ENCODE data around the gene TXNRD2. TPM values are rescaled to one million over a fixed set of nuclear protein-coding genes. Genes with fewer than 3 reads are reported as not detected.

Gene TXNRD2
- total RNA-seq, 1 donor from 2014 or later = 25.7 TPM

DNA sequence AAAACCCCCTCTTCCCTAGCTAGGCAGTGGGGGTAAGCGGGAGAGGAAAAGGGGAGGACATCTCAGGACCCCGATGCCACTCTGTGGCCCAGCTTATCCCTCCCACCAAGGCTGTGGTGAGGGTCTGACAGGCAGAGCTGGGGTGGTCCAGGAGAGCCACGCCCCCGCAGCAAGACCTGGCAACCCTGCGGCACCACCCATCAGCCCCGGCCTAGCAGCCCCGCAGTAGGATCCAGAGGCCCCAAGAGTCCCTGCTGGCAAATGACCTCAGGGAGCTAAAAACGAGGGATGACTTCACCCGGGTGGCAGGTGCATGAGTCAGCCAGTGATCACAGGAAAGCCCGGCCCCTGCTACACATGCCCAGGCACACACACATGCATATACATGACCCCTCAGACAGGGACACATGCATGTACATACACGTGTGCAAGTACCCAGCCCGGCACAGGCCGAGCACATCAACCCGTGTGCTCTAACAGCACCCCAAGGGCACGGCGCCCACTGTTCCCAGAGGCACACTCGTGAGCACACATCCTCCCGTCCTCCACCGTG is 42.7 kb upstream of the TXNRD2 start:
- Histone ChIP-seq H4K20me1 (ENCODE audit: insufficient read depth, low read length) (peaks cover 30% of the 10 kb centered on the region), H3K9ac (ENCODE audit: low read length) (peak overlapping the region; percentile 71), H3K9me3 (ENCODE audit: insufficient read depth, low read depth, low read length) (no peaks in the 10 kb centered on the region), H3K4me1 (ENCODE audit: insufficient read depth, low read length) (peaks cover 27% of the 10 kb centered on the region), H2AFZ (ENCODE audit: low read depth, low read length) (no peak overlapping the region), H3K79me2 (ENCODE audit: insufficient read depth, low read length) (peaks cover 21% of the 10 kb centered on the region), H3K27me3 (ENCODE audit: insufficient read depth, low read length) (no peaks in the 10 kb centered on the region), H3K27ac (ENCODE audit: low read depth, low read length) (peak overlapping the region; percentile 40), H3K4me3 (ENCODE audit: insufficient read depth, low read depth, low read length) (no peak overlapping the region), H3K4me2 (ENCODE audit: low read length) (peak overlapping the region; percentile 44), H3K36me3 (ENCODE audit: insufficient read depth, low read length) (no peaks in the 10 kb centered on the region)
- peak; percentile 68 for DNase-seq (ENCODE audit: low read depth)
- Mint-ChIP-seq H3K9me3 (ENCODE audit: unreplicated experiment) (no peaks in the 10 kb centered on the region), H3K4me3 (ENCODE audit: unreplicated experiment) (no peak overlapping the region), H3K36me3 (ENCODE audit: low read depth, unreplicated experiment) (peaks cover 2% of the 10 kb centered on the region), H3K27ac (ENCODE audit: unreplicated experiment) (peak overlapping the region; percentile 53), H3K4me1 (ENCODE audit: low read depth, unreplicated experiment) (peaks cover 11% of the 10 kb centered on the region), H3K27me3 (ENCODE audit: low read depth, unreplicated experiment) (peaks cover 2% of the 10 kb centered on the region)
- FAIRE-seq = no peak
- TF ChIP-seq EZH2 (IDR thresholded peaks at IDR 0.05; ENCODE audit: insufficient read depth, low read length) = no peak

GRCh38 chr22:19983741-19984140 is 42.1 kb upstream of the TXNRD2 start:
- TF ChIP-seq, protein P1, sequence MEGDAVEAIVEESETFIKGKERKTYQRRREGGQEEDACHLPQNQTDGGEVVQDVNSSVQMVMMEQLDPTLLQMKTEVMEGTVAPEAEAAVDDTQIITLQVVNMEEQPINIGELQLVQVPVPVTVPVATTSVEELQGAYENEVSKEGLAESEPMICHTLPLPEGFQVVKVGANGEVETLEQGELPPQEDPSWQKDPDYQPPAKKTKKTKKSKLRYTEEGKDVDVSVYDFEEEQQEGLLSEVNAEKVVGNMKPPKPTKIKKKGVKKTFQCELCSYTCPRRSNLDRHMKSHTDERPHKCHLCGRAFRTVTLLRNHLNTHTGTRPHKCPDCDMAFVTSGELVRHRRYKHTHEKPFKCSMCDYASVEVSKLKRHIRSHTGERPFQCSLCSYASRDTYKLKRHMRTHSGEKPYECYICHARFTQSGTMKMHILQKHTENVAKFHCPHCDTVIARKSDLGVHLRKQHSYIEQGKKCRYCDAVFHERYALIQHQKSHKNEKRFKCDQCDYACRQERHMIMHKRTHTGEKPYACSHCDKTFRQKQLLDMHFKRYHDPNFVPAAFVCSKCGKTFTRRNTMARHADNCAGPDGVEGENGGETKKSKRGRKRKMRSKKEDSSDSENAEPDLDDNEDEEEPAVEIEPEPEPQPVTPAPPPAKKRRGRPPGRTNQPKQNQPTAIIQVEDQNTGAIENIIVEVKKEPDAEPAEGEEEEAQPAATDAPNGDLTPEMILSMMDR (IDR thresholded peaks at IDR 0.05; ENCODE audit: insufficient read depth, low read depth, low read length) = no peak
- no peak for TF ChIP-seq EZH2 (IDR thresholded peaks at IDR 0.05; ENCODE audit: insufficient read depth, low read length)
- FAIRE-seq (no peak), DNase-seq (ENCODE audit: low read depth) (no peak)
- Histone ChIP-seq H3K4me3 (ENCODE audit: insufficient read depth, low read depth, low read length) (no peak overlapping the region), H3K79me2 (ENCODE audit: insufficient read depth, low read length) (peaks cover 21% of the 10 kb centered on the region), H3K4me2 (ENCODE audit: low read length) (no peak overlapping the region), H2AFZ (ENCODE audit: low read depth, low read length) (no peak overlapping the region), H3K36me3 (ENCODE audit: insufficient read depth, low read length) (no peaks in the 10 kb centered on the region), H3K9me3 (ENCODE audit: insufficient read depth, low read depth, low read length) (no peaks in the 10 kb centered on the region), H3K9ac (ENCODE audit: low read length) (peak overlapping the region; percentile 71), H3K27me3 (ENCODE audit: insufficient read depth, low read length) (no peaks in the 10 kb centered on the region), H3K27ac (ENCODE audit: low read depth, low read length) (peak overlapping the region; percentile 40), H4K20me1 (ENCODE audit: insufficient read depth, low read length) (peaks cover 30% of the 10 kb centered on the region), H3K4me1 (ENCODE audit: insufficient read depth, low read length) (peaks cover 27% of the 10 kb centered on the region)
- Mint-ChIP-seq H3K9me3 (ENCODE audit: unreplicated experiment) (no peaks in the 10 kb centered on the region), H3K27me3 (ENCODE audit: low read depth, unreplicated experiment) (no peaks in the 10 kb centered on the region), H3K27ac (ENCODE audit: unreplicated experiment) (peak overlapping the region; percentile 53), H3K4me1 (ENCODE audit: low read depth, unreplicated experiment) (peaks cover 11% of the 10 kb centered on the region), H3K4me3 (ENCODE audit: unreplicated experiment) (no peak overlapping the region), H3K36me3 (ENCODE audit: low read depth, unreplicated experiment) (peaks cover 2% of the 10 kb centered on the region)

DNA sequence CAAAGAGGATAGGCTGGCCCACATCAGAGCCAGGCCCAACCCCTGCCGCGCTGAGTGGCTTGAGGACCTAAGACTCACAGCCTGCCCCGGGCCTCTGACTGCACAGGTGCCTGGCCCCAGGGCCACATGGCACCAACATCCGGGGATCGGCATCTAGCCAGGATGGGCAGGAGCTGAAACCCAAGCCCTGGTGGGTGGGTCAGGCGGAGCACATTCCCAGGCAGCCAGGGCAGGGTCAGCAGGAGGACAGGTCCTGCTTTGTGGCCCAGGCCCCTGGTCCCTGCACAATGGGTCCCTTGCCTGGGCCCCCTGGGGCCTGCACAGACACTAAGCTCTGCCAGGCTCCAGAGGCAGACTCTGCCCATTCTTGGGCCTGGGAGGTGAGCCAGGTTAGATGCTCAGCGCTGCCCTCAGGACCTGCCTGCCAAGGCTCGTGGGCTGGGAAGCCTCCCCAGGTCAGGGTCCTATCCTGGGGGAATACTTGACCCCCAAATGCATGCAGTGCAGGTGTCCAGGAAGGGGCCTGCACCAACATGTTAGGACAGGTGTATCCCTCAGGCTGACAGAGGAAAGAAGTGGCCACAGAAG is 41.5 kb upstream of the TXNRD2 start:
- TF ChIP-seq, protein P1 (IDR thresholded peaks at IDR 0.05; ENCODE audit: insufficient read depth, low read depth, low read length) = no peak
- TF ChIP-seq EZH2 (IDR thresholded peaks at IDR 0.05; ENCODE audit: insufficient read depth, low read length) = no peak
- H3K27me3 ChIP-seq (ENCODE audit: insufficient read depth, low read length) = no peaks in the 10 kb centered on the region
- no peak overlapping the region for H3K4me2 ChIP-seq (ENCODE audit: low read length)
- no peak overlapping the region for H3K4me3 ChIP-seq (ENCODE audit: insufficient read depth, low read depth, low read length)
- no peak overlapping the region for H2AFZ ChIP-seq (ENCODE audit: low read depth, low read length)
- no peak overlapping the region for H3K27ac ChIP-seq (ENCODE audit: low read depth, low read length)
- H3K27me3 Mint-ChIP-seq (ENCODE audit: low read depth, unreplicated experiment) = no peaks in the 10 kb centered on the region
- peaks cover 30% of the 10 kb centered on the region for H4K20me1 ChIP-seq (ENCODE audit: insufficient read depth, low read length)
- H3K36me3 Mint-ChIP-seq (ENCODE audit: low read depth, unreplicated experiment) = peaks cover 2% of the 10 kb centered on the region
- FAIRE-seq (no peak), DNase-seq (ENCODE audit: low read depth) (no peak)
- H3K9me3 ChIP-seq (ENCODE audit: insufficient read depth, low read depth, low read length) = no peaks in the 10 kb centered on the region
- H3K4me1 Mint-ChIP-seq (ENCODE audit: low read depth, unreplicated experiment) = peaks cover 11% of the 10 kb centered on the region
- peaks cover 21% of the 10 kb centered on the region for H3K79me2 ChIP-seq (ENCODE audit: insufficient read depth, low read length)
- no peaks in the 10 kb centered on the region for H3K9me3 Mint-ChIP-seq (ENCODE audit: unreplicated experiment)
- H3K9ac ChIP-seq (ENCODE audit: low read length) = peak overlapping the region; percentile 71
- H3K36me3 ChIP-seq (ENCODE audit: insufficient read depth, low read length) = no peaks in the 10 kb centered on the region
- H3K4me3 Mint-ChIP-seq (ENCODE audit: unreplicated experiment) = no peak overlapping the region
- no peak overlapping the region for H3K27ac Mint-ChIP-seq (ENCODE audit: unreplicated experiment)
- peaks cover 27% of the 10 kb centered on the region for H3K4me1 ChIP-seq (ENCODE audit: insufficient read depth, low read length)
